ENCODE results near the gene CORIN. TPM values are rescaled to one million over a fixed set of nuclear protein-coding genes. Genes with fewer than 3 reads are reported as not detected.
"Not testable (repeated sequence)": the region's sequence is repeated elsewhere in the genome, so short reads cannot be mapped to it uniquely, and the experiment has no call there.

Gene CORIN
- total RNA-seq, 3 donors from 2014 or later = not detected

- Mint-ChIP-seq H3K9me3 (no peaks in the 10 kb centered on the region), H3K27me3 (ENCODE audit: low read depth) (peaks cover 25% of the 10 kb centered on the region)
- ATAC-seq = no peak
Observed at GRCh38 chr4:47713129-47713834, 124.6 kb downstream of the CORIN start.

GRCh38 chr4:47711646-47712045 is 126.2 kb downstream of the CORIN start:
- H3K9me3 Mint-ChIP-seq = no peaks in the 10 kb centered on the region
- no peak overlapping the region for H3K4me3 Mint-ChIP-seq
- H3K27me3 Mint-ChIP-seq (ENCODE audit: low read depth) = peaks cover 25% of the 10 kb centered on the region
- no peaks in the 10 kb centered on the region for H3K4me1 Mint-ChIP-seq (ENCODE audit: low read depth)
- no peak for ATAC-seq
- no peaks in the 10 kb centered on the region for H3K36me3 Mint-ChIP-seq (ENCODE audit: insufficient read depth)
- DNase-seq = no peak

More at GRCh38 chr4:47713129-47713834, 124.6 kb downstream of the CORIN start:
- no peak for DNase-seq
- Mint-ChIP-seq H3K4me1 (ENCODE audit: low read depth) (no peaks in the 10 kb centered on the region), H3K36me3 (ENCODE audit: insufficient read depth) (no peaks in the 10 kb centered on the region), H3K4me3 (no peak overlapping the region)

GRCh38 chr4:47711183-47711582 is 126.7 kb downstream of the CORIN start:
- DNase-seq = no peak
- ATAC-seq = no peak
- Mint-ChIP-seq H3K4me3 (no peak overlapping the region), H3K4me1 (ENCODE audit: low read depth) (no peaks in the 10 kb centered on the region), H3K36me3 (ENCODE audit: insufficient read depth) (no peaks in the 10 kb centered on the region), H3K9me3 (no peaks in the 10 kb centered on the region), H3K27me3 (ENCODE audit: low read depth) (peaks cover 25% of the 10 kb centered on the region)

GRCh38 chr4:47706352-47706751 is 131.5 kb downstream of the CORIN start:
- not testable (repeated sequence) for H3K9me3 Mint-ChIP-seq; H3K4me3 Mint-ChIP-seq; ATAC-seq; H3K4me1 Mint-ChIP-seq (ENCODE audit: low read depth); H3K36me3 Mint-ChIP-seq (ENCODE audit: insufficient read depth); DNase-seq
- peaks cover 20% of the 10 kb centered on the region for H3K27me3 Mint-ChIP-seq (ENCODE audit: low read depth)

GRCh38 chr4:47705326-47705981 is 132.4 kb downstream of the CORIN start:
- no peaks in the 10 kb centered on the region for H3K4me1 Mint-ChIP-seq (ENCODE audit: low read depth)
- ATAC-seq = no peak
- no peaks in the 10 kb centered on the region for H3K9me3 Mint-ChIP-seq
- no peak overlapping the region for H3K4me3 Mint-ChIP-seq
- H3K36me3 Mint-ChIP-seq (ENCODE audit: insufficient read depth) = no peaks in the 10 kb centered on the region
- no peak for DNase-seq
- H3K27me3 Mint-ChIP-seq (ENCODE audit: low read depth) = peaks cover 15% of the 10 kb centered on the region

- H3K4me1 Mint-ChIP-seq (ENCODE audit: low read depth) = no peaks in the 10 kb centered on the region
Observed at GRCh38 chr4:47704693-47705325, 133.1 kb downstream of the CORIN start.

GRCh38 chr4:47703956-47704355 is 133.9 kb downstream of the CORIN start:
- peaks cover 10% of the 10 kb centered on the region for H3K27me3 Mint-ChIP-seq (ENCODE audit: low read depth)
- DNase-seq (no peak), ATAC-seq (no peak)
- H3K4me1 Mint-ChIP-seq (ENCODE audit: low read depth) = no peaks in the 10 kb centered on the region
- no peak overlapping the region for H3K4me3 Mint-ChIP-seq
- H3K9me3 Mint-ChIP-seq = no peaks in the 10 kb centered on the region
- H3K36me3 Mint-ChIP-seq (ENCODE audit: insufficient read depth) = no peaks in the 10 kb centered on the region

More at GRCh38 chr4:47704693-47705325, 133.1 kb downstream of the CORIN start:
- DNase-seq = no peak
- Mint-ChIP-seq H3K27me3 (ENCODE audit: low read depth) (peaks cover 11% of the 10 kb centered on the region), H3K36me3 (ENCODE audit: insufficient read depth) (no peaks in the 10 kb centered on the region), H3K9me3 (no peaks in the 10 kb centered on the region), H3K4me3 (no peak overlapping the region)
- ATAC-seq = peak in 1 of 2 donors; percentile 51

- no peaks in the 10 kb centered on the region for H3K36me3 Mint-ChIP-seq (ENCODE audit: insufficient read depth)
- H3K4me1 Mint-ChIP-seq (ENCODE audit: low read depth) = no peaks in the 10 kb centered on the region
- DNase-seq (no peak), ATAC-seq (no peak)
- peaks cover 6% of the 10 kb centered on the region for H3K27me3 Mint-ChIP-seq (ENCODE audit: low read depth)
- H3K9me3 Mint-ChIP-seq = no peaks in the 10 kb centered on the region
- no peak overlapping the region for H3K4me3 Mint-ChIP-seq
Observed at GRCh38 chr4:47703008-47703407, 134.9 kb downstream of the CORIN start.

- DNase-seq (no peak), ATAC-seq (no peak)
- H3K4me1 Mint-ChIP-seq (ENCODE audit: low read depth) = no peaks in the 10 kb centered on the region
- no peaks in the 10 kb centered on the region for H3K9me3 Mint-ChIP-seq
- no peak overlapping the region for H3K4me3 Mint-ChIP-seq
- peaks cover 12% of the 10 kb centered on the region for H3K27me3 Mint-ChIP-seq (ENCODE audit: low read depth)
- H3K36me3 Mint-ChIP-seq (ENCODE audit: insufficient read depth) = no peaks in the 10 kb centered on the region
Observed at GRCh38 chr4:47701286-47701685, 136.6 kb downstream of the CORIN start.

GRCh38 chr4:47698837-47699236 is 139.0 kb downstream of the CORIN start:
- Mint-ChIP-seq H3K27me3 (ENCODE audit: low read depth) (peaks cover 21% of the 10 kb centered on the region), H3K36me3 (ENCODE audit: insufficient read depth) (no peaks in the 10 kb centered on the region), H3K9me3 (no peaks in the 10 kb centered on the region), H3K4me3 (no peak overlapping the region), H3K4me1 (ENCODE audit: low read depth) (no peaks in the 10 kb centered on the region)
- no peak for DNase-seq
- ATAC-seq = no peak

GRCh38 chr4:47696823-47697222 is 141.0 kb downstream of the CORIN start:
- ATAC-seq (no peak), DNase-seq (no peak)
- no peak overlapping the region for H3K4me3 Mint-ChIP-seq
- H3K36me3 Mint-ChIP-seq (ENCODE audit: insufficient read depth) = no peaks in the 10 kb centered on the region
- H3K9me3 Mint-ChIP-seq = no peaks in the 10 kb centered on the region
- H3K27me3 Mint-ChIP-seq (ENCODE audit: low read depth) = peaks cover 23% of the 10 kb centered on the region
- H3K4me1 Mint-ChIP-seq (ENCODE audit: low read depth) = no peaks in the 10 kb centered on the region

- H3K4me3 Mint-ChIP-seq = no peak overlapping the region
- ATAC-seq (no peak), DNase-seq (no peak)
- peaks cover 21% of the 10 kb centered on the region for H3K27me3 Mint-ChIP-seq (ENCODE audit: low read depth)
- H3K9me3 Mint-ChIP-seq = no peaks in the 10 kb centered on the region
- no peaks in the 10 kb centered on the region for H3K36me3 Mint-ChIP-seq (ENCODE audit: insufficient read depth)
- no peaks in the 10 kb centered on the region for H3K4me1 Mint-ChIP-seq (ENCODE audit: low read depth)
Observed at GRCh38 chr4:47695260-47695659, 142.6 kb downstream of the CORIN start.

GRCh38 chr4:47694322-47694721 is 143.5 kb downstream of the CORIN start:
- H3K4me1 Mint-ChIP-seq (ENCODE audit: low read depth) = no peaks in the 10 kb centered on the region
- no peak for DNase-seq
- H3K9me3 Mint-ChIP-seq = no peaks in the 10 kb centered on the region
- no peak overlapping the region for H3K4me3 Mint-ChIP-seq
- no peak for ATAC-seq
- peaks cover 21% of the 10 kb centered on the region for H3K27me3 Mint-ChIP-seq (ENCODE audit: low read depth)
- no peaks in the 10 kb centered on the region for H3K36me3 Mint-ChIP-seq (ENCODE audit: insufficient read depth)

GRCh38 chr4:47692691-47693090 is 145.2 kb downstream of the CORIN start:
- Mint-ChIP-seq H3K9me3 (no peaks in the 10 kb centered on the region), H3K36me3 (ENCODE audit: insufficient read depth) (no peaks in the 10 kb centered on the region), H3K27me3 (ENCODE audit: low read depth) (peaks cover 21% of the 10 kb centered on the region), H3K4me1 (ENCODE audit: low read depth) (no peaks in the 10 kb centered on the region), H3K4me3 (no peak overlapping the region)
- ATAC-seq (no peak), DNase-seq (no peak)
